Bronchial epithelial cell (primary cell): ENCODE results near the gene SP110. TPM values are rescaled to one million over a fixed set of nuclear protein-coding genes. Genes with fewer than 3 reads are reported as not detected.

ENCODE experiments used
- DNase-seq: peaks from one replicate; pipeline ENCODE4 v3.0.0-alpha.2; 2010; ENCODE audit warnings: low read depth
- FAIRE-seq: peaks from 2 replicates; lab custom pipeline; 2011; peaks lifted over from hg19 to GRCh38; lab: Jason Lieb, UNC
- H3K27me3 ChIP-seq: 2 replicates; pipeline ENCODE4 v1.5.1; 2011; ENCODE audit warnings: low read length; ENCODE audit not compliant: control insufficient read depth, insufficient read depth
- H3K36me3 ChIP-seq: 2 replicates; pipeline ENCODE4 v1.5.1; 2011; ENCODE audit warnings: low read length; ENCODE audit not compliant: control insufficient read depth, insufficient read depth
- H3K4me3 ChIP-seq: 2 replicates; pipeline ENCODE4 v1.5.1; 2011; ENCODE audit warnings: mild to moderate bottlenecking, low read depth, low read length, control low read depth
- total RNA-seq: library from RNA; depleted of rRNA; stranded (reverse); fragments of >200 nt; gene quantifications from 2 replicates; pipeline ENCODE4 v1.2.1, GENCODE V29; 2014
- TF ChIP-seq, protein P1 (sequence below): IDR thresholded peaks from 2 replicates; pipeline ENCODE4 v1.5.1; 2011; ENCODE audit warnings: mild to moderate bottlenecking, moderate library complexity, low read length, control low read depth, inconsistent platforms; ENCODE audit not compliant: insufficient read depth, severe bottlenecking

The SP110 gene
- total RNA-seq, 1 donor from 2014 or later, result 0.53 TPM

DNA sequence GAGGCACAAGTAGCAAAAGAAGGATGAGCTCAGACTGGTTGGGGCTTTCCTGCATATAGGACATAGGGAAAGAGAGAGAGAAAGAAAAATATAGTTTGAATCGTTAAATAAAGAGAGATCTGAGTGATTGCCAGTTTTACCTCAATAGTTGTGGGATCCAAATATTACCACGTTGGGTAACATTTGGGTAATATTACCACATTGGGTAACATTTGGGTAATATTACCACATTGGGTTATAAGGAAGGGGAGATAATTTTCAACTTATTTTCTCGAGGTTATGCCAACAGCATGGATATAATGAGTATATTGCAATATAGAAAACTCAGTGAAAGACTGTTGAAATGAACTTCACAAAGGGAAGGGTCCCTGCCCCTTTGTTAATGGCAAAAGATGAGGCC lies 26.4 kb upstream of the SP110 start:
- FAIRE-seq (no peak), DNase-seq (no peak)
- Histone ChIP-seq H3K4me3 (no peak overlapping the region), H3K27me3 (no peaks in the 10 kb centered on the region), H3K36me3 (no peaks in the 10 kb centered on the region)
- TF ChIP-seq, protein P1, sequence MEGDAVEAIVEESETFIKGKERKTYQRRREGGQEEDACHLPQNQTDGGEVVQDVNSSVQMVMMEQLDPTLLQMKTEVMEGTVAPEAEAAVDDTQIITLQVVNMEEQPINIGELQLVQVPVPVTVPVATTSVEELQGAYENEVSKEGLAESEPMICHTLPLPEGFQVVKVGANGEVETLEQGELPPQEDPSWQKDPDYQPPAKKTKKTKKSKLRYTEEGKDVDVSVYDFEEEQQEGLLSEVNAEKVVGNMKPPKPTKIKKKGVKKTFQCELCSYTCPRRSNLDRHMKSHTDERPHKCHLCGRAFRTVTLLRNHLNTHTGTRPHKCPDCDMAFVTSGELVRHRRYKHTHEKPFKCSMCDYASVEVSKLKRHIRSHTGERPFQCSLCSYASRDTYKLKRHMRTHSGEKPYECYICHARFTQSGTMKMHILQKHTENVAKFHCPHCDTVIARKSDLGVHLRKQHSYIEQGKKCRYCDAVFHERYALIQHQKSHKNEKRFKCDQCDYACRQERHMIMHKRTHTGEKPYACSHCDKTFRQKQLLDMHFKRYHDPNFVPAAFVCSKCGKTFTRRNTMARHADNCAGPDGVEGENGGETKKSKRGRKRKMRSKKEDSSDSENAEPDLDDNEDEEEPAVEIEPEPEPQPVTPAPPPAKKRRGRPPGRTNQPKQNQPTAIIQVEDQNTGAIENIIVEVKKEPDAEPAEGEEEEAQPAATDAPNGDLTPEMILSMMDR, result no peak

DNA sequence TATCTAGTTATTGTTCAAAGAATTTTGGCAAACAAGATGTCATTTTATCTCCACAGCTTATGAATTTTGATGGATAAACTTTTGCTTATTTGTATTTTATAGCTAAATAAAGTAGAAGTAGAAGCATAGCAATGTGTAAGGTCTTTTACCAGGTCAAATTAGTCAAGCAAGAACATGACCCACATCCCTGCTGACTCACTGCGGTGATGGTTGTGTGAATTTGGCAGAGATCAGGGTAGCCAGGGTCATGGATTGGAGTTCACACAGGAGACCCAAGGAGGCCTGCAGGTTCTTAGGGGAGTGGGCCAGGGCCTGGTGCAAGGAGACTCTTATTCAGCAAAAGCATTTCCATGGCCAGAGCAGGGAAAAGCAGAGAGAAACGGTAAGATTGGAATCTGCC lies 24.4 kb upstream of the SP110 start:
- TF ChIP-seq, protein P1, result no peak
- H3K4me3 ChIP-seq, result no peak overlapping the region
- DNase-seq (peak; percentile 49), FAIRE-seq (no peak)
- no peaks in the 10 kb centered on the region for H3K36me3 ChIP-seq
- H3K27me3 ChIP-seq, result no peaks in the 10 kb centered on the region

DNA sequence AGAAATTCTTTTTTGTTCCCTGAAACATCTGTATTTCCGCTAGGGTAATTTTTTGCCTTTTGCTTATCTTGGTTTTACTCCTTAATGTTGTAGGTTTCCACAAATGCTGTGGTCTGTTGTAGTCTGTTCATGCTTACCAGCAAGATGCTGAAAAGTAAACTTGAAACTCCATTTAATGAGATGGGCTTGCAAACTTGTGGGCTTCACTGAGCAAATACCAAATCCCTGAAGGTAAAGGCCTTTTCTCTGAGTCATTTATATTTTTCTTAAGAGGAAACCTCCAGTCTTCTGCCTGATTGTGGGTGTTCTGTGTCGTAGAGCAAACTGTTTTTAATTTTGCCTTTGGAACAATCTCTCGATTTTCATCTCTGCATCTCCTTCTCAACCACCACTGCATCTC lies 15.1 kb upstream of the SP110 start:
- TF ChIP-seq, protein P1, result no peak
- no peak overlapping the region for H3K4me3 ChIP-seq
- no peak for FAIRE-seq
- H3K27me3 ChIP-seq, result no peaks in the 10 kb centered on the region
- no peak for DNase-seq
- H3K36me3 ChIP-seq, result no peaks in the 10 kb centered on the region

DNA sequence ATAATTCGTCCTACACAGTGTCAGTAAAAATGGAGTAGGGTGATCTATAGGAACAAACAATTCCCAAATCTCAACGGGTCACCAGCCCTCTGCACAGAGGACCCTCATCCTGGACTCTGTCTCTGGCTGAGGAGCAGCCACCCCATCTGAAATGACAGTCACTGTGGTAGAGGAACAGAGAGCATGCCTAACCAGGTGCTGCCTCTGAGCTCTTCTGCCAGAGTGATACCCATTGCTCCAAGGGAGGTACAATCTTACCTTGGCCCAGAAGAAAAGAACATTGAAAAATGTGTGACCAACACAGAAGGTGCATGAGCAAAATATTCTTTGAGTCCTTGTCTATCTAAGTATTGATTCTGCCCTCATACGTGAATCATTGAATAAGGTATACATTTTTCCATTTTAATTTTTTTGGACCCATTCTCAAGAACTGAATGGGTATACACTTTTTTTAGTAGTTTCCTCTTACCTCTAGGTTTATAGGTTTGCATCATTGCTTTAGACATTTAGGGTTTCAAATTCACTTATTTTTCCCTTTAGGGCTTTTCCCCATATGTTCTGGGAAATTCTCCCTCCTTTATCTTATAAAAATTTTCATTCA lies 14.4 kb upstream of the SP110 start:
- DNase-seq (no peak), FAIRE-seq (no peak)
- H3K27me3 ChIP-seq, result no peaks in the 10 kb centered on the region
- TF ChIP-seq, protein P1, result no peak
- H3K36me3 ChIP-seq, result no peaks in the 10 kb centered on the region
- H3K4me3 ChIP-seq, result no peak overlapping the region

DNA sequence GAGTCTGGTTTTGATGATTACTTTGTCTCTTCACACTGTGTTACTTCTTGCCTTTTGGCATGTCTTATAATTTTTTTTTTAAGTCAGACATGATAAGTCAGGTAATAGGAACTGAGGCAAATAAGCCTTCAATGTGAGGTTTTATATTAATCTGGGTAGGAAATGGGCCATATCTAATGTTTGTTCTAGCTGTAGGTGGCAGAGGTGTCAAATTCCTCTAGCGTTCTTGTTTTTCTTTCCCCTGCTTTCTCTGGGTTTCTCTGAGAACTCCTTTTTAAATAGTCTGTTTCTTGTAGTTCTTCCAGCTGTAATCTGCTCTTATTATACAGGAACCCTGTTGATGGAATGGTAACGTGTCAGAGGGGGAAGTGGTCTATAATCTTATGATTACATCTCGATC lies 11.5 kb upstream of the SP110 start:
- FAIRE-seq, result no peak

More for the DNA sequence above, 11.5 kb upstream of the SP110 start:
- H3K4me3 ChIP-seq, result no peak overlapping the region
- no peaks in the 10 kb centered on the region for H3K36me3 ChIP-seq
- DNase-seq, result no peak
- H3K27me3 ChIP-seq, result no peaks in the 10 kb centered on the region
- TF ChIP-seq, protein P1, result no peak
